Loucy (cell line): ENCODE measurements around the gene ADGRL2.

ENCODE experiments used
- H2AFZ ChIP-seq: fragments of 200-600 bp; sonication (generic); 2 replicates; pipeline ENCODE4 v1.6.0; 2016; ENCODE audit warnings: antibody characterized with exemption, mild to moderate bottlenecking, low read length, moderate library complexity
- H3F3A ChIP-seq: fragments of 200-600 bp; 2 replicates; pipeline ENCODE4 v1.6.0; 2016; ENCODE audit warnings: antibody characterized with exemption, low read depth, mild to moderate bottlenecking
- H3K27me3 ChIP-seq: fragments of 200-600 bp; sonication (generic); 2 replicates; pipeline ENCODE4 v1.6.1; 2014; ENCODE audit warnings: low read length, mild to moderate bottlenecking; ENCODE audit not compliant: insufficient read depth, poor library complexity, severe bottlenecking
- H3K36me3 ChIP-seq: fragments of 200-600 bp; sonication (generic); 2 replicates; pipeline ENCODE4 v1.6.1; 2016; ENCODE audit warnings: low read length; ENCODE audit not compliant: insufficient read depth
- H3K4me1 ChIP-seq: fragments of 200-600 bp; sonication (generic); 2 replicates; pipeline ENCODE4 v1.5.1; 2014; ENCODE audit warnings: low read length, mild to moderate bottlenecking; ENCODE audit not compliant: insufficient read depth, poor library complexity, severe bottlenecking
- H3K4me2 ChIP-seq: fragments of 200-600 bp; sonication (generic); 2 replicates; pipeline ENCODE4 v1.6.0; 2014; ENCODE audit warnings: antibody characterized with exemption, low read length, low read depth, mild to moderate bottlenecking; ENCODE audit not compliant: poor library complexity, severe bottlenecking
- H3K4me3 ChIP-seq: fragments of 200-600 bp; sonication (generic); 2 replicates; pipeline ENCODE4 v1.5.1; 2014; ENCODE audit warnings: low read length, mild to moderate bottlenecking, mixed read lengths; ENCODE audit not compliant: poor library complexity, severe bottlenecking
- H3K79me2 ChIP-seq: fragments of 200-600 bp; sonication (generic); 2 replicates; pipeline ENCODE4 v1.6.1; 2014; ENCODE audit warnings: low read length; ENCODE audit not compliant: insufficient read depth
- H3K9ac ChIP-seq: fragments of 200-600 bp; sonication (generic); 2 replicates; pipeline ENCODE4 v1.6.0; 2014; ENCODE audit warnings: mild to moderate bottlenecking, low read depth, low read length, moderate library complexity; ENCODE audit not compliant: poor library complexity, severe bottlenecking
- H3K9me2 ChIP-seq: fragments of 200-600 bp; sonication (generic); replicated peaks from 2 replicates; pipeline ENCODE4 v1.6.1; 2016; ENCODE audit warnings: low read depth, low read length, mixed read lengths
- H3K9me3 ChIP-seq: fragments of 200-600 bp; sonication (generic); 2 replicates; pipeline ENCODE4 v1.6.1; 2014; ENCODE audit warnings: mild to moderate bottlenecking, antibody characterized with exemption, low read length, low read depth; ENCODE audit not compliant: insufficient read depth
- H4K20me1 ChIP-seq: fragments of 200-600 bp; sonication (generic); 2 replicates; pipeline ENCODE4 v1.6.0; 2014; ENCODE audit warnings: antibody characterized with exemption, low read length, mild to moderate bottlenecking; ENCODE audit not compliant: insufficient read depth, poor library complexity, severe bottlenecking
- EZH2phosphoT487 ChIP-seq: fragments of 200-600 bp; IDR thresholded peaks from 2 replicates; pipeline ENCODE4 v1.6.1; 2018; ENCODE audit warnings: antibody characterized with exemption, mild to moderate bottlenecking, moderate library complexity, borderline replicate concordance
- TF ChIP-seq, protein P1 (sequence below): fragments of 200-600 bp; sonication (generic); conservative IDR thresholded peaks from 2 replicates; pipeline ENCODE4 v1.5.1; 2014; ENCODE audit warnings: mild to moderate bottlenecking, antibody characterized with exemption, low read length

The ADGRL2 gene

DNA sequence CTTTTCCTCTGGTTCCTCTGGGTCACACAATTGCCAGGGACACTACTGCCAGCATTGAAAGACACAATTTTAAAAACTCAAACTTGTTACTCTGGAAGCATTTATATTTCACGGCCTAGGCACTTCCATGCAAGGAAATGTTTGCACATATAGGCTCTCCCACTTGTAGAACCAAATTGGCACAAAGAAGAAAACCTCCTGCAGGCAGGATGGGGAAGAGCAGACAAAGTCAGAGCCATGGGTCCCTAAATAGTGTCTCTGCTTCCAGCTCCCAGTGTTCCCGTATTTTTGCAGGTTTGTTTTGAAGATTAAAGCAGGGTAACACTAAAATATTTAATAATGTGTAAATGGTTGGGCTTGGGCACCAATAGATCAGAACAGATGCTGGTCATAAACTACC, 19.0 kb upstream of the ADGRL2 start:
- no peak overlapping the region for H2AFZ ChIP-seq
- TF ChIP-seq EZH2phosphoT487 = no peak
- TF ChIP-seq, protein P1, sequence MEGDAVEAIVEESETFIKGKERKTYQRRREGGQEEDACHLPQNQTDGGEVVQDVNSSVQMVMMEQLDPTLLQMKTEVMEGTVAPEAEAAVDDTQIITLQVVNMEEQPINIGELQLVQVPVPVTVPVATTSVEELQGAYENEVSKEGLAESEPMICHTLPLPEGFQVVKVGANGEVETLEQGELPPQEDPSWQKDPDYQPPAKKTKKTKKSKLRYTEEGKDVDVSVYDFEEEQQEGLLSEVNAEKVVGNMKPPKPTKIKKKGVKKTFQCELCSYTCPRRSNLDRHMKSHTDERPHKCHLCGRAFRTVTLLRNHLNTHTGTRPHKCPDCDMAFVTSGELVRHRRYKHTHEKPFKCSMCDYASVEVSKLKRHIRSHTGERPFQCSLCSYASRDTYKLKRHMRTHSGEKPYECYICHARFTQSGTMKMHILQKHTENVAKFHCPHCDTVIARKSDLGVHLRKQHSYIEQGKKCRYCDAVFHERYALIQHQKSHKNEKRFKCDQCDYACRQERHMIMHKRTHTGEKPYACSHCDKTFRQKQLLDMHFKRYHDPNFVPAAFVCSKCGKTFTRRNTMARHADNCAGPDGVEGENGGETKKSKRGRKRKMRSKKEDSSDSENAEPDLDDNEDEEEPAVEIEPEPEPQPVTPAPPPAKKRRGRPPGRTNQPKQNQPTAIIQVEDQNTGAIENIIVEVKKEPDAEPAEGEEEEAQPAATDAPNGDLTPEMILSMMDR = no peak
- no peak overlapping the region for H3K4me3 ChIP-seq
- no peak overlapping the region for H3K9ac ChIP-seq
- no peaks in the 10 kb centered on the region for H3K9me2 ChIP-seq
- no peak overlapping the region for H3K4me2 ChIP-seq
- H3F3A ChIP-seq = no peaks in the 10 kb centered on the region
- H4K20me1 ChIP-seq = no peaks in the 10 kb centered on the region
- H3K4me1 ChIP-seq = no peaks in the 10 kb centered on the region
- no peaks in the 10 kb centered on the region for H3K79me2 ChIP-seq
- H3K9me3 ChIP-seq = no peaks in the 10 kb centered on the region
- no peaks in the 10 kb centered on the region for H3K27me3 ChIP-seq
- H3K36me3 ChIP-seq = no peaks in the 10 kb centered on the region

DNA sequence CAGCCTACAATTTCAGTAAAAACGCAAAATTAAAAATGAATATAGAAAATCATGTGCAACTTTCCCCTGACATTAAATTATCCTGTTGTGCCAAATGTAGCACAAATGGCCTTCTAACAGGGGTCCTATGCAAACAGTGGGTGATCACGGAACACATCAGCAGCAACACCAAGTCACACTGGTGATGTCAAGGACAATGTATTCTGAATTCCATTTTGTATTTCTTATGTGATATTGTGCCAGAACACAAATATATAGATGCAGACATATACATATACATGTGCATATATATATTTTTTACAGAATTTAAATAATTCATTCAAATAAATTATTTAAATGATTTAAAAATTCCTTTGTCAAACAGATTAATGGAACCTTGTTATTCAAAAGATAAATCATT, 8.6 kb upstream of the ADGRL2 start:
- no peaks in the 10 kb centered on the region for H3K79me2 ChIP-seq
- H3K4me2 ChIP-seq = no peak overlapping the region
- no peaks in the 10 kb centered on the region for H3K27me3 ChIP-seq
- no peaks in the 10 kb centered on the region; the same call in 1 of the 2 replicates for H3K9me2 ChIP-seq
- H4K20me1 ChIP-seq = no peaks in the 10 kb centered on the region
- H2AFZ ChIP-seq = no peak overlapping the region
- TF ChIP-seq EZH2phosphoT487 = no peak
- TF ChIP-seq, protein P1 = no peak
- H3K9ac ChIP-seq = no peak overlapping the region
- H3K36me3 ChIP-seq = no peaks in the 10 kb centered on the region
- H3K4me1 ChIP-seq = no peaks in the 10 kb centered on the region
- no peaks in the 10 kb centered on the region for H3F3A ChIP-seq
- no peaks in the 10 kb centered on the region for H3K9me3 ChIP-seq
- no peak overlapping the region for H3K4me3 ChIP-seq

DNA sequence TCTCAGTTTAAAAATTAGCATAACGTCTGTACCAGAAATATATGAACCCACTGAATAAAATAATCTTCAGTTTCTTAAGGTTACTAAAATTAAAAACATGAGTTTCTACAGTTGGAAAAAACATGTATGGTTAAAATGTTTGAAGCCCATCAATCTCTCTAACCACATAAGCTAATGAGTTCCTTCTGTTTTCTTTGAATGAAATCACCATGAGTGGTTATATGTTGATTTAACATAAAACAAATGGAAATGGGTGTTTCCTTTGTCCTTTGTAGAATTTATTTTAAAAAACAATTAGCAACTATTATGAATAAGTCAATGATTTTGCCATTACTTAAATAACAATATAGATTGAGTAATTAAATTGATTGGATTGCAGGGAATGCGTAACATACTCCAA, 3.0 kb upstream of the ADGRL2 start:
- H3K4me1 ChIP-seq = no peaks in the 10 kb centered on the region
- H3K9ac ChIP-seq = no peak overlapping the region
- H3K4me3 ChIP-seq = no peak overlapping the region
- no peaks in the 10 kb centered on the region for H3K27me3 ChIP-seq
- H3F3A ChIP-seq = no peaks in the 10 kb centered on the region
- TF ChIP-seq EZH2phosphoT487 = no peak
- TF ChIP-seq, protein P1 = no peak
- H2AFZ ChIP-seq = no peak overlapping the region
- no peaks in the 10 kb centered on the region for H4K20me1 ChIP-seq
- no peaks in the 10 kb centered on the region for H3K9me2 ChIP-seq
- H3K9me3 ChIP-seq = no peaks in the 10 kb centered on the region
- H3K36me3 ChIP-seq = no peaks in the 10 kb centered on the region
- H3K79me2 ChIP-seq = no peaks in the 10 kb centered on the region
- no peak overlapping the region for H3K4me2 ChIP-seq
